MCF 10A (cell line): ENCODE measurements around the gene RMND5B. TPM values are rescaled to one million over a fixed set of nuclear protein-coding genes. Genes with fewer than 3 reads are reported as not detected.

Source experiments
- BruUV-seq: library from RNA; stranded (reverse); fragments of 400-500 nt; replicated peaks from 2 replicates; lab custom pipeline; 2021; lab: Mats Ljungman, UMichigan
- CTCF ChIA-PET: fragments of 300-600 bp; sonication (Branson Sonifier 250); formaldehyde crosslinking; extraction: SDS; loops from one replicate; lab custom pipeline; 2021; ENCODE audit warnings: antibody characterized with exemption, inconsistent platforms; lab: Yijun Ruan, JAX
- POLR2A ChIA-PET: fragments of 300-600, 350-650 bp; sonication (Branson Sonifier 250); formaldehyde crosslinking; extraction: SDS; loops from one replicate; lab custom pipeline; 2020; ENCODE audit warnings: antibody characterized with exemption, inconsistent platforms; lab: Yijun Ruan, JAX
- DNase-seq: peaks from one replicate; pipeline ENCODE4 v3.0.0-alpha.2; 2018; ENCODE audit not compliant: unreplicated experiment
- H3K27ac Mint-ChIP-seq: one replicate; pipeline ENCODE4 v1.8.0; 2022; ENCODE audit warnings: mild to moderate bottlenecking, low read depth, mixed read lengths; ENCODE audit not compliant: unreplicated experiment
- H3K27me3 Mint-ChIP-seq: one replicate; pipeline ENCODE4 v1.8.0; 2022; ENCODE audit warnings: mixed read lengths; ENCODE audit not compliant: insufficient read depth, unreplicated experiment
- H3K36me3 Mint-ChIP-seq: one replicate; pipeline ENCODE4 v1.8.0; 2022; ENCODE audit warnings: mild to moderate bottlenecking, moderate library complexity, mixed read lengths; ENCODE audit not compliant: insufficient read depth, unreplicated experiment
- H3K4me1 Mint-ChIP-seq: one replicate; pipeline ENCODE4 v1.8.0; 2022; ENCODE audit warnings: mixed read lengths; ENCODE audit not compliant: insufficient read depth, unreplicated experiment
- H3K4me3 Mint-ChIP-seq: one replicate; pipeline ENCODE4 v1.8.0; 2022; ENCODE audit warnings: mild to moderate bottlenecking, moderate library complexity, mixed read lengths; ENCODE audit not compliant: unreplicated experiment
- H3K9me3 Mint-ChIP-seq: one replicate; pipeline ENCODE4 v1.8.0; 2022; ENCODE audit warnings: mixed read lengths; ENCODE audit not compliant: unreplicated experiment
- intact Hi-C: fragments of 100-400 bp; cut with micrococcal nuclease; formaldehyde crosslinking; loops from 2 replicates; pipeline ENCODE4 v1.14.1; 2022
- total RNA-seq: library from RNA; stranded (reverse); gene quantifications from 2 replicates; pipeline ENCODE4 v1.2.3, GENCODE V29; 2022
- TF ChIP-seq, protein P1 (sequence below): fragments of 200-600 bp; IDR thresholded peaks from one replicate; pipeline ENCODE4 v1.8.0; 2022; ENCODE audit warnings: antibody characterized with exemption, mild to moderate bottlenecking; ENCODE audit not compliant: unreplicated experiment

Gene RMND5B
- total RNA-seq, 1 experiment from 2014 or later: 53.0 TPM

DNA sequence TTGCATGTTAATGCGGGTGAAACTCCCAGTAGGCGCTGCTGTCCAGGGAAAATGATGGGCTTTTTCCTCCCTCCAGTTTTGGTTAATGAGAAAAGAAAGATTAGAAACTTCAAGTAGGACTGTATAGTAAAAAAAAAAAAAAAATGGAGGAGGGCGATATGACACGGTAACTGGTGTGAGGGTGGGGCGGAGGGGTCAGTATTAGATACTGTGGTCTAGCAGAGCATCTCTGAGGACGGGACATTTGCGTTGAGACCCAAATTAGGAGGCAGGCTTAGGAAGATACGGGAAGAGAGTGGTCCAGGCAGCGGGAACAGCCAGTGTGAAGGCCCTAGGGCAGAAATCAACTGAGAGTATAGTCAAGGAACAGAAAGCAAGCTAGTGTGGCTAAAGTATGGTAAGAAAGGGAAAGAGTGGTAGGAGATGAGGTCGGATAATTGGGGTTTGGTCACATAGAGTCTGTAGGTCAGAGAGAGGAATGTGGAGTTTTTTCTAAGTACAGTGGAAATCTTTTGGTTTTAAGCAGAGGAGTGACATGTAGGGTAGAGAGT is 707 bp downstream of the RMND5B start:
- no peak for DNase-seq
- intact Hi-C loops: loop anchor here (5.0 kb wide), 1 partner anchor 54 kb away; no protein-coding TSS in a partner anchor
- H3K27ac Mint-ChIP-seq: peak overlapping the region; percentile 81
- ChIA-PET POLR2A (interaction anchor here (0.7 to 2.0 kb wide), 7 partner anchors 11 to 585 kb away, joined by 3 to 15 read pairs (median 4); partner anchors contain the start of gene NHP2), CTCF (interaction anchor here (0.6 to 8.9 kb wide), 5 partner anchors 15 to 55 kb away, joined by 4 to 101 read pairs (median 6); partner anchors contain the start of gene NHP2)
- H3K9me3 Mint-ChIP-seq: no peaks in the 10 kb centered on the region
- BruUV-seq: no TSS peak
- H3K4me3 Mint-ChIP-seq: peak overlapping the region; percentile 74
- TF ChIP-seq, protein P1, sequence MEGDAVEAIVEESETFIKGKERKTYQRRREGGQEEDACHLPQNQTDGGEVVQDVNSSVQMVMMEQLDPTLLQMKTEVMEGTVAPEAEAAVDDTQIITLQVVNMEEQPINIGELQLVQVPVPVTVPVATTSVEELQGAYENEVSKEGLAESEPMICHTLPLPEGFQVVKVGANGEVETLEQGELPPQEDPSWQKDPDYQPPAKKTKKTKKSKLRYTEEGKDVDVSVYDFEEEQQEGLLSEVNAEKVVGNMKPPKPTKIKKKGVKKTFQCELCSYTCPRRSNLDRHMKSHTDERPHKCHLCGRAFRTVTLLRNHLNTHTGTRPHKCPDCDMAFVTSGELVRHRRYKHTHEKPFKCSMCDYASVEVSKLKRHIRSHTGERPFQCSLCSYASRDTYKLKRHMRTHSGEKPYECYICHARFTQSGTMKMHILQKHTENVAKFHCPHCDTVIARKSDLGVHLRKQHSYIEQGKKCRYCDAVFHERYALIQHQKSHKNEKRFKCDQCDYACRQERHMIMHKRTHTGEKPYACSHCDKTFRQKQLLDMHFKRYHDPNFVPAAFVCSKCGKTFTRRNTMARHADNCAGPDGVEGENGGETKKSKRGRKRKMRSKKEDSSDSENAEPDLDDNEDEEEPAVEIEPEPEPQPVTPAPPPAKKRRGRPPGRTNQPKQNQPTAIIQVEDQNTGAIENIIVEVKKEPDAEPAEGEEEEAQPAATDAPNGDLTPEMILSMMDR: no peak
- H3K27me3 Mint-ChIP-seq: no peaks in the 10 kb centered on the region
- peaks cover 18% of the 10 kb centered on the region for H3K4me1 Mint-ChIP-seq
- H3K36me3 Mint-ChIP-seq: peaks cover 32% of the 10 kb centered on the region

DNA sequence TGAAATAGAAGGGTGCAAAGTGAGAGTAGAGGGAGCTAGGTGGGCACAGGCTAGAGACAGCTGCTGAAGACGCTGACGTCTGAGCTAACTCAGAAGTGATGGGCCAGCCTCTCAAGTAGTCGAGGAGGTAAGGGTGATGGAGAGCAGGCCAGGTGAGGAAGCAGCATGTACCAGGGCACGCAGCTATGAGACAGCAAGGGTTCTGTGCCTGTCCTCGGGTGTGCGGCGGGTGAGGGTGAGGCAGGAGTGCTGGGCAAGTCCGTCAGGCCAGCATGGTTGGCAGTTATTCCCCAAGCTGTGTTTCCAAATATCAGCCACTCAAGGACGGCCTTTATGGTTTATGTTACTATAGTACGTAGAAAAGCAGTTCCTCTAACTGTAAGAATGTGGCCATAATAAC is 6.2 kb downstream of the RMND5B start:
- ChIA-PET CTCF (interaction anchor here (0.6 to 8.9 kb wide), 4 partner anchors 9 to 603 kb away, joined by 4 to 101 read pairs (median 52); no protein-coding TSS in a partner anchor), POLR2A (interaction anchor here (1.5 kb wide), 1 partner anchor 30 kb away, joined by 3 read pairs; no protein-coding TSS in a partner anchor)
- BruUV-seq: no TSS peak
- Mint-ChIP-seq H3K27me3 (no peaks in the 10 kb centered on the region), H3K27ac (no peak overlapping the region), H3K36me3 (peaks cover 74% of the 10 kb centered on the region), H3K9me3 (no peaks in the 10 kb centered on the region), H3K4me3 (no peak overlapping the region), H3K4me1 (peaks cover 14% of the 10 kb centered on the region)
- DNase-seq: no peak
- TF ChIP-seq, protein P1: no peak
- intact Hi-C loops: no loop called here

DNA sequence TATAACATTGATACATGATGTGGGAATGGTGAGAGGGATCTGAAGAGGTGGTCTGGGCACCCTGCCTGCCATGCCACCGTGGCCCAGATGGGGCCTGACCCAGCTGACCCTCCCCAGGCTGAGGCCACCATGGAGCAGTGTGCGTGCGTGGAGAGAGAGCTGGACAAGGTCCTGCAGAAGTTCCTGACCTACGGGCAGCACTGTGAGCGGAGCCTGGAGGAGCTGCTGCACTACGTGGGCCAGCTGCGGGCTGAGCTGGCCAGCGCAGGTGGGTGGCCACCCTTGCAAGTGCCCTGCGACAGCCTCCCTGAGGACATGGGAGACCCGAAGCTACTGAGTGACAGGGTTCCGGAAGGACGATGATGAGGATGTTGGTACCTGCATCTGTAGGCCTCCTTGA is 7.2 kb downstream of the RMND5B start:
- BruUV-seq: no TSS peak
- peaks cover 8% of the 10 kb centered on the region for H3K4me1 Mint-ChIP-seq

DNA sequence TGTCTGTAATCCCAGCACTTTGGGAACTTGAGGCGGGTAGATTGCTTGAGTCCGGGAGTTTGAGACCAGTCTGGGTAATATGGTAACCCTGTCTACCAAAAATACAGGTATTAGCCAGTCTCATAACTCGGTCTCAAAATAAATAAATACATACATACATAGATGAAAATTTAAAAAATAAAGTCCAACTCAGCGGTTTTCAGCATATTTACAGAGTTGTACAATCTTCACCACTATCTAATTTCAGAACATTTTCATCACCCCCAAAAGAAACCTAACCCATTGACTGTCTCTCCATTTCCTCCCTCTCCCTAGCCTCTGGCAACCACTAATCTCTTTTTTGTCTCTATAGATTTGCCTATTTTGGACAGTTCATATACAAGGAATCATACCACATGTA is 10.7 kb downstream of the RMND5B start:
- no TSS peak for BruUV-seq
- intact Hi-C loops: no loop called here
- POLR2A ChIA-PET: interaction anchor here (1.1 to 9.3 kb wide), 2 partner anchors 64 kb away, joined by 5 to 123 read pairs; no protein-coding TSS in a partner anchor

More for the DNA sequence above, 7.2 kb downstream of the RMND5B start:
- H3K9me3 Mint-ChIP-seq: no peaks in the 10 kb centered on the region
- intact Hi-C loops: no loop called here
- H3K36me3 Mint-ChIP-seq: peaks cover 84% of the 10 kb centered on the region
- H3K27ac Mint-ChIP-seq: no peak overlapping the region
- ChIA-PET POLR2A (interaction anchor here (1.0 to 1.5 kb wide), 2 partner anchors 16 to 31 kb away, joined by 3 to 6 read pairs; partner anchors contain the start of gene NHP2), CTCF (interaction anchor here (0.6 to 8.9 kb wide), 4 partner anchors 8 to 79 kb away, joined by 3 to 101 read pairs (median 50); no protein-coding TSS in a partner anchor)
- no peaks in the 10 kb centered on the region for H3K27me3 Mint-ChIP-seq
- DNase-seq: no peak
- TF ChIP-seq, protein P1: no peak
- no peak overlapping the region for H3K4me3 Mint-ChIP-seq

More for the DNA sequence above, 10.7 kb downstream of the RMND5B start:
- Mint-ChIP-seq H3K4me1 (peaks cover 10% of the 10 kb centered on the region), H3K36me3 (peaks cover 82% of the 10 kb centered on the region), H3K9me3 (no peaks in the 10 kb centered on the region), H3K27ac (no peak overlapping the region), H3K4me3 (no peak overlapping the region), H3K27me3 (no peaks in the 10 kb centered on the region)
- DNase-seq: no peak
- CTCF ChIA-PET: interaction anchor here (1.0 to 12.4 kb wide), 4 partner anchors 63 to 66 kb away, joined by 3 to 286 read pairs (median 10); no protein-coding TSS in a partner anchor
- TF ChIP-seq, protein P1: no peak
